Natural killer cell (primary cell): ENCODE data around the gene PRPF8. TPM values are rescaled to one million over a fixed set of nuclear protein-coding genes. Genes with fewer than 3 reads are reported as not detected.

Source experiments
- ATAC-seq, 3 donors: fragments of 150-1000 bp in 2 of 3; fragments of 200-7000 bp in 1 of 3; cut with Tn5 transposase; 1 replicate in 1 of 3; 2 replicates in 2 of 3; pipeline ENCODE4 v1.10.0; 2021; ENCODE audit warnings: mild to moderate bottlenecking in 2 of 3, moderate library complexity in 2 of 3
- DNase-seq, 2 donors: peaks; one replicate each; pipeline versions ENCODE4 v3.0.0 to v3.0.0-alpha.2; 2013 to 2021; ENCODE audit warnings: mixed read lengths in 1 of 2
- H3K27ac ChIP-seq: one replicate; pipeline ENCODE4 v1.5.1; 2013; ENCODE audit warnings: mild to moderate bottlenecking, low read length
- H3K27me3 ChIP-seq: one replicate; pipeline ENCODE4 v1.6.1; 2013; ENCODE audit warnings: low read length; ENCODE audit not compliant: control insufficient read depth, insufficient read depth
- H3K36me3 ChIP-seq: one replicate; pipeline ENCODE4 v1.6.1; 2013; ENCODE audit warnings: low read length; ENCODE audit not compliant: control insufficient read depth, insufficient read depth
- H3K4me1 ChIP-seq: one replicate; pipeline ENCODE4 v1.6.1; 2013; ENCODE audit warnings: low read length; ENCODE audit not compliant: control insufficient read depth, insufficient read depth
- H3K4me3 ChIP-seq: one replicate; pipeline ENCODE4 v1.5.1; 2013; ENCODE audit warnings: low read length
- H3K9me3 ChIP-seq: one replicate; pipeline ENCODE4 v1.6.1; 2013; ENCODE audit warnings: low read length; ENCODE audit not compliant: control insufficient read depth, insufficient read depth
- H3K27ac Mint-ChIP-seq, 2 donors: one replicate each; pipeline ENCODE4 v1.8.0; 2022; ENCODE audit warnings: mild to moderate bottlenecking in 2 of 2, mixed read lengths in 2 of 2, moderate library complexity in 1 of 2
- H3K27me3 Mint-ChIP-seq, 2 donors: one replicate each; pipeline ENCODE4 v1.8.0; 2022; ENCODE audit warnings: low read depth in 2 of 2, mixed read lengths in 2 of 2
- H3K36me3 Mint-ChIP-seq: one replicate; pipeline ENCODE4 v1.8.0; 2022; ENCODE audit warnings: mixed read lengths
- H3K4me1 Mint-ChIP-seq, 2 donors: one replicate each; pipeline ENCODE4 v1.8.0; 2022; ENCODE audit warnings: mixed read lengths in 2 of 2
- H3K4me3 Mint-ChIP-seq: one replicate; pipeline ENCODE4 v1.8.0; 2022; ENCODE audit warnings: mild to moderate bottlenecking, moderate library complexity, mixed read lengths
- H3K9me3 Mint-ChIP-seq, 2 donors: one replicate each; pipeline ENCODE4 v1.8.0; 2022; ENCODE audit warnings: mixed read lengths in 2 of 2
- CTCF ChIP-seq: fragments of 200-600 bp; IDR thresholded peaks from one replicate; pipeline ENCODE4 v1.8.0; 2022; ENCODE audit warnings: antibody characterized with exemption
- WGBS: methylation state at CpG from one replicate; pipeline ENCODE4 v1.1.7; 2013; ENCODE audit warnings: missing lambda C conversion rate; ENCODE audit not compliant: insufficient coverage; 5-methylcytosine and 5-hydroxymethylcytosine counted together
- intact Hi-C: fragments of 100-400 bp; cut with micrococcal nuclease; formaldehyde crosslinking; loops from one replicate; pipeline ENCODE4 v1.14.2; 2022
- total RNA-seq, 4 donors: library from RNA; stranded (reverse); fragments of 120-200 nt in 1 of 4; gene quantifications; one replicate each; pipeline versions ENCODE4 v1.2.3 to v1.2.4, GENCODE V29; 2013 to 2022

The PRPF8 gene
- total RNA-seq, 3 donors from 2014 or later (not counting 1 experiment from before 2014, with no cell fraction given), result 475 to 508 (median 480) TPM

DNA sequence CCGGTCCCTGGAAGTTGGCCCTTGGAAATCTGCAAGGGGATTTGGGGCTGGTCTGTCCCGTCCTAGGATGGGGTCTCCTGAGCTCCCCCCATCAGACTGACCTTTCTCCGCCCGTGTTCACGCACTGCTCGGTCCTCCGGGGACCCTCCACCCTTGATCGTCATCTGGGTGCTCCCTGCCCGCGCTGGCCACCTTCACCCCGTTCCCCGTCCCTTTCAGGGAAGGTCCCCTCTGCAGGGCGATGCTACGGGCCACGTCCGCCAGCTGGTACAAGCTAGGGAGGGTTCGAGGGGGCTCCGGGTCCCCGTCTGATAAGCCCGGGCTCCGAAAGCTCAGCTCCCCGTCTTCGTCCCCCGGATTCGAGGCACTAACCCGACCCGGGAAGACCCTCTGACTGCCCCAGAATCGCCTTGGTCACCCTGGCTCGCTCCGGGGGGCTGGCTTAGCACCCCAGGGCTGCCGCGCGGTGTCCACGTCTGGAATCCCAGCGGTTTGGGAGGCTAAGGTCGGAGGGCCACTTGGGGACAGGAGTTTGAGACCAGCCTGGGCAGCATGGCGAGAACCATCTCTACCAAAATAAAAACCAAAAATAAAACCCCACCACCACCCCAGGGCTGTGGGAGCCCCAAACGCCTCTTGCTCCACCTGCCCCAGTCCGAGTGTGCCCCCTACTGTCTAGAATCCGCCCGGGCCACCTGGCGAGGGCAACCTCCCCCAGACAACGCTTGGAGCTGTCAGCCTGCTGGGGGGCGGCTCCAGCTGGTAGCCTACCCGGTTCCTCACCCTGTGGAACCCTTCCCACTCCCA, 55.0 kb downstream of the PRPF8 start:
- Histone ChIP-seq H3K27ac (peak overlapping the region; percentile 60), H3K27me3 (no peaks in the 10 kb centered on the region), H3K4me1 (peaks cover 36% of the 10 kb centered on the region), H3K9me3 (no peaks in the 10 kb centered on the region), H3K4me3 (peak overlapping the region; percentile 66), H3K36me3 (no peaks in the 10 kb centered on the region)
- Mint-ChIP-seq H3K4me1 (peaks cover 16 to 38% of the 10 kb centered on the region in 2 donors), H3K36me3 (no peaks in the 10 kb centered on the region), H3K4me3 (peak overlapping the region; percentile 99), H3K27me3 (peaks cover 7 to 20% of the 10 kb centered on the region in 2 donors), H3K27ac (peak overlapping the region; percentile 84 to 99), H3K9me3 (no peaks in the 10 kb centered on the region)
- intact Hi-C loops, result loop anchor here (1.0 to 5.0 kb wide), 5 partner anchors 23 to 262 kb away; partner anchors contain the start of genes INPP5K and PITPNA
- peak; percentile 70 for TF ChIP-seq CTCF
- 1% methylated on average over 45 of the region's 45 CpGs for WGBS
- peak; percentile 17 to 38 (median 29) for ATAC-seq
- DNase-seq, result peak; percentile 77 to 79

- H3K27ac Mint-ChIP-seq, result peak overlapping the region; percentile 95 to 99
- TF ChIP-seq CTCF, result no peak
- peak overlapping the region; percentile 99 for H3K4me3 Mint-ChIP-seq
- Histone ChIP-seq H3K27ac (peak overlapping the region; percentile 90), H3K4me3 (peak overlapping the region; percentile 66), H3K27me3 (no peaks in the 10 kb centered on the region), H3K9me3 (no peaks in the 10 kb centered on the region), H3K36me3 (no peaks in the 10 kb centered on the region), H3K4me1 (peaks cover 36% of the 10 kb centered on the region)
- peaks cover 7 to 20% of the 10 kb centered on the region in 2 donors for H3K27me3 Mint-ChIP-seq
- ATAC-seq, result peak; percentile 77 to 92 (median 83)
- peaks cover 16 to 38% of the 10 kb centered on the region in 2 donors for H3K4me1 Mint-ChIP-seq
- WGBS, result under 1% methylated on average over 77 of the region's 77 CpGs
- DNase-seq, result peak; percentile 90 to 91
- intact Hi-C loops, result loop anchor here (1.0 to 5.0 kb wide), 4 partner anchors 22 to 112 kb away; partner anchors contain the start of genes INPP5K and PITPNA
- H3K36me3 Mint-ChIP-seq, result no peaks in the 10 kb centered on the region
- no peaks in the 10 kb centered on the region for H3K9me3 Mint-ChIP-seq
These were observed 55.7 kb downstream of the PRPF8 start for GRCh38 chr17:1628856-1629503.

GRCh38 chr17:1627982-1628855, 56.4 kb downstream of the PRPF8 start, which contains the start of gene SLC43A2:
SLC43A2 (minus strand) TSS chr17:1628834; CDS start chr17:1627874, 960 bp downstream.
- WGBS, result under 1% methylated on average over 95 of the region's 95 CpGs
- ATAC-seq, result peak; percentile 60 to 80 (median 72)
- Mint-ChIP-seq H3K27me3 (peaks cover 7 to 20% of the 10 kb centered on the region in 2 donors), H3K36me3 (no peaks in the 10 kb centered on the region), H3K4me1 (peaks cover 16 to 38% of the 10 kb centered on the region in 2 donors), H3K4me3 (peak within 1 kb of the TSS; percentile 99), H3K27ac (peak within 1 kb of the TSS; percentile 95 to 99), H3K9me3 (no peaks in the 10 kb centered on the region)
- H3K9me3 ChIP-seq, result no peaks in the 10 kb centered on the region
- no peaks in the 10 kb centered on the region for H3K36me3 ChIP-seq
- peak within 1 kb of the TSS; percentile 90 for H3K27ac ChIP-seq
- DNase-seq, result peak; percentile 81 to 85
- TF ChIP-seq CTCF, result no peak
- no peaks in the 10 kb centered on the region for H3K27me3 ChIP-seq
- peaks cover 36% of the 10 kb centered on the region for H3K4me1 ChIP-seq
- peak within 1 kb of the TSS; percentile 66 for H3K4me3 ChIP-seq
- intact Hi-C loops, result loop anchor here (2.0 to 5.0 kb wide), 3 partner anchors 21 to 111 kb away; partner anchors contain the start of gene INPP5K
